WI38 (cell line): Measurements from ENCODE around the gene TCF7.
"Not testable (repeated sequence)": the region's sequence is repeated elsewhere in the genome, so short reads cannot be mapped to it uniquely, and the experiment has no call there.

Experiments
- H3K4me3 ChIP-seq: 2 replicates; pipeline ENCODE4 v1.5.1; 2011; ENCODE audit warnings: low read depth, mild to moderate bottlenecking, control low read depth, low read length
- CTCF ChIP-seq: IDR thresholded peaks from 2 replicates; pipeline ENCODE4 v1.5.1; 2012; ENCODE audit warnings: low read depth, mild to moderate bottlenecking, control low read depth, low read length

Gene TCF7

GRCh38 chr5:134148316-134148715 is 33.8 kb downstream of the TCF7 start:
- TF ChIP-seq CTCF = no peak
- no peak overlapping the region for H3K4me3 ChIP-seq

GRCh38 chr5:134148986-134149539 is 34.6 kb downstream of the TCF7 start:
- TF ChIP-seq CTCF = no peak
- no peak overlapping the region for H3K4me3 ChIP-seq

GRCh38 chr5:134149571-134150303 is 35.3 kb downstream of the TCF7 start:
- H3K4me3 ChIP-seq = no peak overlapping the region
- TF ChIP-seq CTCF = no peak

GRCh38 chr5:134151723-134152122 is 37.2 kb downstream of the TCF7 start:
- no peak for TF ChIP-seq CTCF

GRCh38 chr5:134152173-134152832 is 37.8 kb downstream of the TCF7 start:
- H3K4me3 ChIP-seq = not testable (repeated sequence)

More at GRCh38 chr5:134151723-134152122, 37.2 kb downstream of the TCF7 start:
- H3K4me3 ChIP-seq = no peak overlapping the region

GRCh38 chr5:134153241-134153640 is 38.8 kb downstream of the TCF7 start:
- TF ChIP-seq CTCF = no peak

GRCh38 chr5:134153657-134154056 is 39.2 kb downstream of the TCF7 start:
- TF ChIP-seq CTCF = no peak
- no peak overlapping the region for H3K4me3 ChIP-seq

More at GRCh38 chr5:134153241-134153640, 38.8 kb downstream of the TCF7 start:
- no peak overlapping the region for H3K4me3 ChIP-seq
